Measurements from ENCODE around the gene SNX22.

Gene SNX22

DNA sequence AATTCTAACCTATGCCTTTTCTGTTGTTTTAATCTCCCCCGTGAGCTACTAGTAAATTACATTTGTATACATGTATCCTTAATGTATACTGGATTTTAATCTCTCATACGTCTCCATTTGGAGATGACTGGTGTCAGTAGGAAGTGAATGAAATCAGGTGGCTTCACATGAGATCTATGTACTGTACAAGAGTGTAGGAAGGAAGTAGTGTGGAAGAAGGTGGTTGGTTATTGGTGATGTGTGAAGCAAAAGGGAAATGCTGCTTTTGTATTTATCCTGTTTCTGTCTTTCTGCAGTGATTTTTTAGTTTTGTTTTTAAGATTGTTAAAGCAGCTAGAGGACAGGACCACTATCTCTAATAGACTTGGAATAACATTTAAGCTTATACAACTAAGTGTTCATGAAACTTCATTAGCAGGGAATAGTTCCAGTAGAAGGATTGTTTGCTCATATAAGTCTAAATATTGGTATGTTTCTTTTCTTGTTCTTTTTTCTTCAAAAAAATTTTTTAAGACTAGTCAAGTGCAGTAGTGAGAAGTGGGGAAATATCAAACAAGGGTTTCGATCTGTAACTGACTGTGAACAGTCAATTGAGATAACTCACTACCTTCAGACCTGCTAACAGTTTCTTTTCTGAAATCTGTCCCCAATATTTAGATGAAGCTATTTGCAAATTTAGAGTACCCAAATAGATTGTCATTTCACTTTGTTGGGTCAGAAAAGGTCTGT is 40.4 kb upstream of the SNX22 start:
- H3K36me3 ChIP-seq (ENCODE audit: control insufficient read depth in 2 of 2, insufficient read depth in 1 of 2, low read length in 2 of 2), result peaks cover 0 to 36% of the 10 kb centered on the region in 2 experiments
- CTCF ChIA-PET, result interaction anchor here (0.5 kb wide), 1 partner anchor 730 kb away, joined by 3 read pairs; no protein-coding TSS in a partner anchor
- POLR2A ChIA-PET, result interaction anchor here (1.1 kb wide), 1 partner anchor 15 kb away, joined by 3 read pairs; the partner anchor contains the start of gene SNX1
- no peak overlapping the region for H3K4me3 ChIP-seq (ENCODE audit: low read depth, low read length)
- TF ChIP-seq ATF2 (tag by site-specific recombination; IDR thresholded peaks at IDR 0.05; ENCODE audit: low read depth), result no peak
- TF ChIP-seq ZNF558 (tag by site-specific recombination; IDR thresholded peaks at IDR 0.05), result no peak
- TF ChIP-seq ZBTB21 (tag by site-specific recombination; IDR thresholded peaks at IDR 0.05), result no peak
- TF ChIP-seq ZBTB48 (tag by site-specific recombination; IDR thresholded peaks at IDR 0.05), result no peak
- TF ChIP-seq ZNF223 (tag by site-specific recombination; IDR thresholded peaks at IDR 0.05), result no peak
- no peak for TF ChIP-seq ZNF155 (tag by site-specific recombination; IDR thresholded peaks at IDR 0.05)
- TF ChIP-seq ZNF792 (tag by site-specific recombination; IDR thresholded peaks at IDR 0.05), result no peak
- TF ChIP-seq, protein P1, sequence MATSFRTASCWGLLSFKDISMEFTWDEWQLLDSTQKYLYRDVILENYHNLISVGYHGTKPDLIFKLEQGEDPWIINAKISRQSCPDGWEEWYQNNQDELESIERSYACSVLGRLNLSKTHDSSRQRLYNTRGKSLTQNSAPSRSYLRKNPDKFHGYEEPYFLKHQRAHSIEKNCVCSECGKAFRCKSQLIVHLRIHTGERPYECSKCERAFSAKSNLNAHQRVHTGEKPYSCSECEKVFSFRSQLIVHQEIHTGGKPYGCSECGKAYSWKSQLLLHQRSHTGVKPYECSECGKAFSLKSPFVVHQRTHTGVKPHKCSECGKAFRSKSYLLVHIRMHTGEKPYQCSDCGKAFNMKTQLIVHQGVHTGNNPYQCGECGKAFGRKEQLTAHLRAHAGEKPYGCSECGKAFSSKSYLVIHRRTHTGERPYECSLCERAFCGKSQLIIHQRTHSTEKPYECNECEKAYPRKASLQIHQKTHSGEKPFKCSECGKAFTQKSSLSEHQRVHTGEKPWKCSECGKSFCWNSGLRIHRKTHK (tag by site-specific recombination; IDR thresholded peaks at IDR 0.05), result no peak
- TF ChIP-seq, protein P2, sequence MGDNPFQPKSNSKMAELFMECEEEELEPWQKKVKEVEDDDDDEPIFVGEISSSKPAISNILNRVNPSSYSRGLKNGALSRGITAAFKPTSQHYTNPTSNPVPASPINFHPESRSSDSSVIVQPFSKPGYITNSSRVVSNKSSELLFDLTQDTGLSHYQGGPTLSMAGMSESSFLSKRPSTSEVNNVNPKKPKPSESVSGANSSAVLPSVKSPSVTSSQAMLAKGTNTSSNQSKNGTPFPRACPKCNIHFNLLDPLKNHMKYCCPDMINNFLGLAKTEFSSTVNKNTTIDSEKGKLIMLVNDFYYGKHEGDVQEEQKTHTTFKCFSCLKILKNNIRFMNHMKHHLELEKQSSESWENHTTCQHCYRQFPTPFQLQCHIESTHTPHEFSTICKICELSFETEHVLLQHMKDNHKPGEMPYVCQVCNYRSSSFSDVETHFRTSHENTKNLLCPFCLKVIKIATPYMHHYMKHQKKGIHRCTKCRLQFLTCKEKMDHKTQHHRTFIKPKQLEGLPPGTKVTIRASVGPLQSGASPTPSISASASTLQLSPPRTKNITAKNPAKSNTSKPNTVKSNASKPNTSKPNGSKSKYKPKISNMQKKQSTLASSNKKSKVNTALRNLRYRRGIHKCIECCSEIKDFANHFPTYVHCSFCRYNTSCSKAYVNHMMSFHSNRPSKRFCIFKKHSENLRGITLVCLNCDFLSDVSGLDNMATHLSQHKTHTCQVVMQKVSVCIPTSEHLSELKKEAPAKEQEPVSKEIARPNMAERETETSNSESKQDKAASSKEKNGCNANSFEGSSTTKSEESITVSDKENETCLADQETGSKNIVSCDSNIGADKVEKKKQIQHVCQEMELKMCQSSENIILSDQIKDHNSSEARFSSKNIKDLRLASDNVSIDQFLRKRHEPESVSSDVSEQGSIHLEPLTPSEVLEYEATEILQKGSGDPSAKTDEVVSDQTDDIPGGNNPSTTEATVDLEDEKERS (tag by site-specific recombination; IDR thresholded peaks at IDR 0.05), result no peak
- TF ChIP-seq MYNN (tag by site-specific recombination; IDR thresholded peaks at IDR 0.05; ENCODE audit: borderline replicate concordance), result no peak
- TF ChIP-seq, protein P3, sequence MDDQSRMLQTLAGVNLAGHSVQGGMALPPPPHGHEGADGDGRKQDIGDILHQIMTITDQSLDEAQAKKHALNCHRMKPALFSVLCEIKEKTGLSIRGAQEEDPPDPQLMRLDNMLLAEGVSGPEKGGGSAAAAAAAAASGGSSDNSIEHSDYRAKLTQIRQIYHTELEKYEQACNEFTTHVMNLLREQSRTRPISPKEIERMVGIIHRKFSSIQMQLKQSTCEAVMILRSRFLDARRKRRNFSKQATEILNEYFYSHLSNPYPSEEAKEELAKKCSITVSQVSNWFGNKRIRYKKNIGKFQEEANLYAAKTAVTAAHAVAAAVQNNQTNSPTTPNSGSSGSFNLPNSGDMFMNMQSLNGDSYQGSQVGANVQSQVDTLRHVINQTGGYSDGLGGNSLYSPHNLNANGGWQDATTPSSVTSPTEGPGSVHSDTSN (CRISPR knock-in tag; IDR thresholded peaks at IDR 0.05), result no peak
- TF ChIP-seq ZNF623 (tag by site-specific recombination; IDR thresholded peaks at IDR 0.05), result no peak
- TF ChIP-seq ZNF37A (tag by site-specific recombination; IDR thresholded peaks at IDR 0.05), result no peak
- TF ChIP-seq ZBTB20 (tag by site-specific recombination; IDR thresholded peaks at IDR 0.05), result no peak
- no peak for TF ChIP-seq ZNF416 (tag by site-specific recombination; IDR thresholded peaks at IDR 0.05)
- no peak for TF ChIP-seq ZFP69B (tag by site-specific recombination; IDR thresholded peaks at IDR 0.05)
- TF ChIP-seq ZNF610 (tag by site-specific recombination; IDR thresholded peaks at IDR 0.05; ENCODE audit: borderline replicate concordance), result no peak
- no peak for TF ChIP-seq ZNF658 (tag by site-specific recombination; IDR thresholded peaks at IDR 0.05)
- no peak for TF ChIP-seq HIC1 (tag by site-specific recombination; IDR thresholded peaks at IDR 0.05)
- TF ChIP-seq ZNF202 (tag by site-specific recombination; IDR thresholded peaks at IDR 0.05; ENCODE audit: borderline replicate concordance), result no peak
- H3K4me1 ChIP-seq (ENCODE audit: control insufficient read depth, insufficient read depth, low read length), result no peaks in the 10 kb centered on the region
- no peaks in the 10 kb centered on the region for H3K9me3 ChIP-seq (ENCODE audit: control insufficient read depth, insufficient read depth, low read depth, low read length)
- H3K27ac ChIP-seq (ENCODE audit: extremely low read depth, low read depth, low read length), result no peak overlapping the region
